Skin epidermis (tissue), 12 donors: ENCODE data around the gene SLIT1.
A peak's percentile ranks its signal among the peaks of the same experiment; 100 is the strongest.

ENCODE experiments used
- H3K27ac ChIP-seq, 21 experiments: fragments of 200-600 bp; sonication (generic) in 11 of 21; one replicate each; pipeline ENCODE4 v1.5.0; 2020; ENCODE audit warnings: mild to moderate bottlenecking in 3 of 21, inconsistent platforms in 2 of 21, moderate library complexity in 2 of 21
- H3K4me3 ChIP-seq, 7 experiments: fragments of 200-600 bp; sonication (generic) in 2 of 7; one replicate each; pipeline ENCODE4 v1.5.0; 2020; ENCODE audit warnings: inconsistent platforms in 2 of 7, mild to moderate bottlenecking in 2 of 7, moderate library complexity in 1 of 7

The SLIT1 gene

DNA sequence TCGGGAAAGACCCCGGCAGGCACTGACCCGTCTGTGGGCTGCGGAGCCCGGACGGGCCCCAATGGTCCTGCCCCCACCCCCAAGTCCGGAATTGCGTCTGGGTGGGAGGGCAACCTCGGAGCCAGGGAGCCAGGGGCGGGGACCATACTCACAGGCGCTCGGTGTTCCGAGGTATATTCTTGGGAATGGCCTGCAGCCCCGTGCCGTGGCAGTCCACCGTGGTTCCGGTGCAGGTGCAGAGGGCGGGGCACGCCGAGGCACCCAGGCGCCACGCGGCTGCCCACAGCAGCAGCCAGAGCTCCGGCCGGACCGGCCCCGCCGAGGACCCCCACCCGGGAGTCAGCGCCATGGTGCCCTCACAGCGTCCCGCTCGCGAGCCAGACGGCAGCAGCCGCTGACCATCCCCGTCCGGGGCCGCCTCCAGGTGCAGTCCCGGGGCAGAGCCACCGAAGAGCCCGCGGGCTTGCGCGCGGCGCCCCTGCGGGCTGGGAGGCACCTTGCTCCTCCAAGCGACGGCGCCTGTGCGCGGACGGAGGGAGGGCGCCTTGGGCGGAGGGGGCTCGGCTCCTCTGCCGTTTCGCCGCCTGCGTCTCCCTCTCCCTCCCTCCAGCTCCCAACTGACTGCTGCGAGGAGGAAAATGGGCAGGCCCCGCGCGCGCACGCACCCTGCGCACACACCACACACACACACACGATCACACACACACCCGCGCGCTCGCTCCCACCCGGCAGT is at the start of gene SLIT1:
SLIT1 (minus strand) TSS at position 634 of the 733 bp plus-strand sequence; CDS start at position 349, 285 bp downstream.
- peak within 1 kb of the TSS in 1 of 7 experiments; percentile 18 for H3K4me3 ChIP-seq
- no peak within 1 kb of the TSS for H3K27ac ChIP-seq

DNA sequence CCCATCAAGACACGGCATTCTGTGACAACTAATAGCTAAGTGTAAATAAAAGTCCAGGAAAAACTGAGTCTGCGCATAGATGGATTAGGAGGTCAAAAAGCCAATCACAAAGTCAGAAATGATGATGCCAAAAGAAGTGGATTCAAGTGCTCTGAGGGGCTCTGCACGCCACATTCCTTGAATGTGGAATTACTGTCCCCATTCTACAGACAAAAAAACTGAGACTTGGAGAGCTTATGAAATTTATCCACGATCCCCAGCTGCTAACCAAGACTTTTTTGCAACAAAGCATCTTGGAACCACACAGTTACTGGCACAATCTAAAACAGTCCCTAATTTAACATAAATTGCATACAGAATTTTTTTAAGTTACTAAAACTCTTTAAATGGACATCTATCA is 49.6 kb upstream of the SLIT1 start:
- H3K27ac ChIP-seq, result no peak overlapping the region

DNA sequence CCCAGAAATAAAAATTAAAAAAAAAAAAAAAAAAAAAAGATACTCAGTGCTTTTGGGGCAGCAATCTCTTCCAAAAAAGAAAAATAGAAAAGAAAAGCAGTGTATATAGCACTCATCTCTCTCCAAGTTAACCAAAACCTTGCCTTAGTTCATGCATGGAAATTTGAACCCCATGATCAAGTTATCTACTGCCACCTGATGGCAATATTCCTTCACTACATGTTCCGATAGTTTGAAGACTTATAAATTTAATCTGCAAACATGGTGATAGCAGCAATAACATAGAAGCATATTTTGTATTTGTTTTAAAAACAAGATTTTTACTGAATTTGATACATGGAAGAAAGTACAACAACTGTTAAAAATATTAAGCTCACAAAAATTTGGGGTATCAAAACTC is 48.6 kb upstream of the SLIT1 start:
- Histone ChIP-seq H3K4me3 (no peak overlapping the region), H3K27ac (no peak overlapping the region)

More for the DNA sequence above, 49.6 kb upstream of the SLIT1 start:
- H3K4me3 ChIP-seq, result no peak overlapping the region

DNA sequence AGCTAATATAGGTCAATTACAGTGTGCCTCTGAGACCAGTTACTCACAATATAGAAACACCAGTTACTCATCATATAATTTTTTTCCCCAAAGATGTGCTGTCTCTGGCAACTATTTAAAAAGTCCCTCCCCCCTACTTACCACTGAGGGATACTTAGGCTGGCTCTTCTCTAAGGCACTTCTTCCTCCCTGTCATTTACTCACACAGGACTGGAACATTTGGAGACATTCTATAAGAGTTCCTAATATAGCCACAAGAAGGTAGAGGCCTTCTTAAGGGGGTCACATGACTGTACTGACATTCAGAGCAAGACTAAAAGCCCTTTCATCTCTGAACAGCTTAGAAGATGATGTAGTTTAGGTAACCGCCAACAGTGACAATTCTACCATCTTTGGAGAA is 44.4 kb upstream of the SLIT1 start:
- H3K27ac ChIP-seq, result no peak overlapping the region

DNA sequence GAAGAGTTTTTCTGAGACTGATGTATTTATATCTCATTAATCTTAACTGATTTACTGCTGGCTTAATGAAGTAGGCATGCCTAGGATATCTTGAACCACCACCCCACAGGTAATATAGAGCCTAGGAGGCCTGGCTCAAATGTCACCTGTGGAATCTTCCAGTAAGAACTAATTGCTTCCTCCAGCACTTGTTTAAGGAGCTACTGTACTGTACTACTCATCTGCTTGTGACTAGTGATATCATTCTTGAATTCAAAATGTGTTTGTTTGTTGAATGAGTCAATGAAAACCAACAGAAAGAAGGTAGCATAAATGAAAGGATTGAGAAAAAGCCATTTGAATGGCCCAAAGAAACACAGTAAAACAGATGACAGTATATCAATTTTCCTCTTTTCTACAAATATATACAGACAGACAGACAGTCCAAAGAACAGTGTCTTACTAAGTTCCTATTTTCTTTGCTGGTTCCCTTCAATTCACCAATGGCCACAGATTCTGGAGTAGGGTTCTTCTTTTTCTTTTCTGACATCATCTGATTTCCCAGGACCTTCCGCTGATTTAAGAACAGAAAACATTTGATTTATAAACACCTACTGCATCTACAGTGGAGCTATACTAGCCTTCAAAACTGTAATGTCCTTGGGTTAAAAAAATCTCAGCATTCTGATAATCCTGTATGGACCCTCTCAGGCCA is 43.7 kb upstream of the SLIT1 start:
- no peak overlapping the region for H3K4me3 ChIP-seq
- H3K27ac ChIP-seq, result no peak overlapping the region

More for the DNA sequence above, 44.4 kb upstream of the SLIT1 start:
- H3K4me3 ChIP-seq, result no peak overlapping the region

DNA sequence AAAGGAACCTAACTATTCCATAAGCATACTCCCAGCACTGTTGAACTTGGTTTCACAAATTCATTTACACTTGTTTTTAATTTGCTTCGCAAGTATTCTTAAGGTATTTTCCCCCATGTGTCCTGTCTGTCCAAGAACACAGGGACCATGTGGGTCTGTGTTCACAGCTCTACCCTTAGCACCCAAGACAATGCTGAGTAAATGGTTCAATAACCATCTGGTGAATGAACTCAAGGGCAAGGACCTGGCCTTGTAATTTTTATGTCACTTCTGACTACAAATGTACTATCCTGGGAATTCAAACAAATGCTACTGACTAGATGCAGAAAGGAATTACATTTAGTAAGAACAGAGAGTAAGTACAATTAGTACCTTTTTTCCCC is 43.0 kb upstream of the SLIT1 start:
- no peak overlapping the region for H3K4me3 ChIP-seq
- no peak overlapping the region for H3K27ac ChIP-seq

DNA sequence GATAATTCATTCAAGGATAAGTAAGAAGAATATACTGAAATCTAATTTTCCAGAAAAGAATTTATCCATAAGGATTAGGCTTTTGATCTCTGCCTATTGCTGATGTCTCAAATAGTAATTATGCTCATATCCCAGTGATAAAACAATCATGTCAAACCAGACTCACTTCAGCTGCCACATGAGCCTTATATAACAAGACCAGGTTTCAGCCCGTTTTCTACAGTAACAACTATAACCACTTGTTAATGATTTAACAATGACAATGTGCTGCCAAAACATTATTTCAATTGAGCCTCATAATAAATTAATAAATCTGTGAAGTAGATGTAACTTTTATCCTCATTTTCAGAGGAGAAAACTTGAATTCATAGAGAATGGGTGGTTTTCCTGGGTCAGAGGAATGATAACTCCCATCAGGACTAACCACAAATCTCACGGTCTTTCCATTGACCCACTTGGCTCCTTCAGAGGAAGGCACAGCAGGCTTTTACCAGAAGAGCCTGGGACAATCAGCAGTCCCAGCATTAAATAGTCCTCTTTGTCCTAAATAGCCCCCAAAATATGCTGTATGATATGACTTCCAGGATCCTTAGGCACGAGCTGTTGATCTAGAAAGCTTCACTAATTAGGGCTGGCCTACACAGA is 42.5 kb upstream of the SLIT1 start:
- H3K4me3 ChIP-seq, result no peak overlapping the region
- H3K27ac ChIP-seq, result no peak overlapping the region

DNA sequence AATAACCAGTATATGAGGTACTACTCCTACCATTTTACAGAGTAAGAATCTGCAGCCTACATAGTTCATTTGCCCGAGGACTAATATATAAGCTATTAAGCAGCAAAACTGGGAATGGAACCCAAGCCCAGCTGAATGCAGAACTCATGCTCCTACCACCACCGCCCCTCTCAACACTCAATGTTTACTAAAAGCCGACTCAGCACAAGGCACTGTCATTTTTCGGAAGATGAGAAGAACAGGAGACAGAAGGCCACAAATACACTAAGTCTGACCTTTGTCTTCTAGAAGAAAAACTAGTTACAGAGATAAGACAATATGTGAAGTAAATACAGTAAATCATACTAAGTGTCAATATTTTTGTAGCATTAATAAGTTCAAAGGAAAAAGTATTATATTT is 40.6 kb upstream of the SLIT1 start:
- no peak overlapping the region for H3K27ac ChIP-seq

DNA sequence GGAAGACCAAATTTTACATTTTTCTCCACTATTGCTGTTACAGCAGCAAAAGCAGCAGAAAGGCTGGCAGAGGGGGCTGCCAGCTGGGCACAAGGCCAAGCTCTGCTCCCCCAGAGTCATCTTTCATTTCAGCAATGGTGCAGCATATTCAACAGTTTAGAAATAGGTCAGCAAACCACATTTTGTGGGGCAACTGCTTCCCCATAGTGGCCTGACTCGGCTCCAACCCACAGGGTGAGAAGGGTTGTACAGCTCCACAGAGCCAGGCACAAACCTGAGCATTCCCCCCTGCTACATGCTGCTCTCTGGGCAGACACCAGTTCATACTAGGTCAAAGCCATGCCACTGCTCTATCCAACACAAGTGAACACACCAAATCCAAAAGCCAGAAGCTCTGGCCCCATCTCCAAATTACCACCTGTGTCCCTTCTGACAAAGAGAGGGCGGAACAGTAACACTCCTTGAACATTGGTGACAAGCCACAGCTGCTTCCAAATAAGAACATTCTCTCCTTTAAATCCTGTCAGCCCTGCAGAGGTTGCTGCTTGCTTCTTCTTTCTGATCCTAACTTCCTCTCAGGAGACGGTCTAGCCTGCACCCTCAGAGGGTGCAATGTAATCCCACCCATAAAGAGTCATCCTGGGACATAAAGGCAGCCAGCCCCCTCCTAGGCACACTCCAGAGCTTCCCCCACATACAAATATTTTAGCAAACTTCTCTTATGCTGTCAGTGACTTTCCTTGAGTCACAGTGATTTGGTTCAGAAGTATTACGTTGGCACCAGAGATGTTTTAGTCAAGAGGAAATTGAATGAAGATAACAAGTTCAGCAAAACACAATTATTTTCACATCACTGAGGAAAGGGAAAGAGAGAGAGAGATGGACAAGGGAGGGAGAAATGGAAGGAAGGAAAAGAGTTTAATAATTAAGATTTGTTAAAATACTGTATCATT is 39.0 kb upstream of the SLIT1 start:
- Histone ChIP-seq H3K27ac (no peak overlapping the region), H3K4me3 (no peak overlapping the region)

More for the DNA sequence above, 40.6 kb upstream of the SLIT1 start:
- no peak overlapping the region for H3K4me3 ChIP-seq

DNA sequence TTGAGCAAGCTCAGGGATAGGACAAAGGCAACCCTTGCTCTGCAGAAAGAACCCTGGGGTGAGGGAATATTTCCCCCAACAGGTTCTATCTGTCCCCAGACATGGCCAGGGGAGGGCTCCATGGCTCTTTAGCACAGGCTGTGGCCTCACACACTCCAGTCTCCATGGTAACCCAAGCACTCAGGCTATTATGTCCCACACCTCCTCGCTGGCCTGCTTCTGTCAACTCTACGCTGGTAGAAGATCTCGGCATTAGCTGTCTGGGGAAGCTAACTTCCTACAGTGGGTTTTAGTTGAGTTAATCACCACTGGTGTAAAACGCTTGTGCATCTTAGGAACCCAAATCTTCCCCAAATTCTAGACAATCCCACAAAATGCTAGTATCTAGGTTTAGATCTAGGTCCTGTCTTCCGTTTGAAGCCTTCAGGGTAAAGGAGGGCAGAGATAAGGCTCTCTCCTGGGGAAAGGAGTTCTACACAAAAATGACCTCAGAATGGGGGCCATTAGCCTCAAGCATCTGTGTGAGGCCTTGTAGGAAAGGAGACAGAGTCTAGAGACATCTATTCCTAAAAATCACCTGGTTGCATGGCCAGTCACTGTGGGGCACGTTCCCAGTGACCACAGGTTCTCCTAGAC is 36.7 kb upstream of the SLIT1 start:
- Histone ChIP-seq H3K4me3 (no peak overlapping the region), H3K27ac (no peak overlapping the region)

DNA sequence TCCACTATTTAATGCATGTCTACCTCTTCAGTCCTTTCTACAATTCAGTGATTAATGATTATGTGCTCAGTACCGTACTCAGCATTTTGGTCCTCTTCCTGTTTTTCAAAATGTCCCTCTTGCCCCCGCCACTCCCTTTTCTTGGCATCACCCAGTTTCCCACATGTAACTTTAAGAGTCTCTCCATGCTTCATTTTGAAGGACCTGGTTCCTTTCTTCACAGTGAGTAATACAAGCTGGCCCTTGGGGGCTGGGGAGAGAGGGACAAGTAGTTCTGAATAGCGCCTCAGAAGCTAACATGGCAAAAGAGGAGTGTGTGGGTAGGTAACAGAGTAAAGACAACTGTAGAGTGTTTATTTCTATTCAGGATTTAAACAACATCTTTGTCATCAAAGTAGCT is 34.6 kb upstream of the SLIT1 start:
- no peak overlapping the region for H3K27ac ChIP-seq
- no peak overlapping the region for H3K4me3 ChIP-seq

DNA sequence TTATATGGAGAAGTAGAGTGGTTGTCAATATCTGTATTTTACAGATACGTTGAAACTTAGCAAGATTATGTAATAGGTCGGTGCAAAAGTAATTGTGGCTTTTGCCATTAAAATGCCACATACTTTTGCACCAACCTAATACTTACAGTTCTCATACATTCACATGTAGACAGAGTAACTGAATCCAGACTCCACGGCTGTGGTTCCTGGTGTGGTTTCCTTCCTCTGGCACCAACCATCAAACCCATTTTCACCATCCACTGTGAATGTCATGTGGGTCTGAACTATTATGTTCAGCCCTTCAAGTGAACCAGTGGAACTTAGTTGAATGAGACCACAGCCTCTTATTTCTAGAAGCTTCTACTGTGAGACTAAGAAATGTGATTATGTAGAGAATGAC is 31.5 kb upstream of the SLIT1 start:
- no peak overlapping the region for H3K27ac ChIP-seq
- no peak overlapping the region for H3K4me3 ChIP-seq

DNA sequence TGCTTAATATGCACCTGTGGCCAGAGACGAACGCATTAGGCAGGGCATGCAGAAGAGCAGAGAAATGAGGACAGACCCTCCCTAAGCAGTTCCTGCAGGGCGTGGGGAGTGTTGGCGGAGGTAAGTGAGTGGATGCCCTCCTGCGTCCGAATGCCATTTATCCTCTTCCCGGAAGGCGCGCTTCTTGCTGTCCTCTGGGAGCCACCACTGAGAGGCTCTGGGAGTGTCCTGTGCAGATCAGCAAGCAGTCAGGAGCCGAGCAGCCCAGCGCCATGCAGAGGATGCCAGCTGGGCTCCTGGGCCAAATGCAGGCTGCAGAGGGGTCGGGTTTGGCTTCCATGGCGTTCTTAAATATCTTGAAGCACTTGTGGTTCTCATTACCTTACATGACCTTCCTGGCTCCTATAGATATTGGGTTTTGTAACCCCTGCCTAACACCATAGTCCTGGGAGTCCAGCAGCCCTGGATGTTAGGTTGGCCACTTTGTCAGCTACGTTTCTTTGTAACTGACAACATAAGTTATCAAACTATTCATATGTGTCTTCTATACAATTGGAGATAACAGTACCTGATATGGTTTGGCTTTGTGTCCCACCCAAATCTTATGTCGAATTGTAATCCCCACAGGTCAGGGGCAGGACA is 30.0 kb upstream of the SLIT1 start:
- no peak overlapping the region for H3K4me3 ChIP-seq
- H3K27ac ChIP-seq, result no peak overlapping the region

DNA sequence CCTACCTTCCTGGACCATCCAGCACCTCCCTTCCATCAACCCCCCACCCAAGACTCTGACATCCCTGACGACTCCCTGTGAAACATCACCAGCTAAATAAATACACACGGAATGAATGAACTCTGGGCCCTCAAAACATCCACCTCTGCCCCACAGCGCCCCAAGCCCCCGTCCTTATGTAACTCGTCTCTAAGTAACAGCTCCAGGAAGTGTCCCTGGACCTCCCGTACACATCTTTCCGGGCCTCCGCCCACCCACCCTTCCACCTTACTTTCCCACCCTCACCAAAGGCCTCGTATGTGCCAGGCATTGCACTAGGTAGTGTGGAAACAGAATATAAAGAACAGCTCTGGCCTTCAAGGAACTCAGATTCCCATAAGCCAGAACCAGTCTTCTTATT is 27.7 kb upstream of the SLIT1 start:
- Histone ChIP-seq H3K4me3 (no peak overlapping the region), H3K27ac (no peak overlapping the region)

DNA sequence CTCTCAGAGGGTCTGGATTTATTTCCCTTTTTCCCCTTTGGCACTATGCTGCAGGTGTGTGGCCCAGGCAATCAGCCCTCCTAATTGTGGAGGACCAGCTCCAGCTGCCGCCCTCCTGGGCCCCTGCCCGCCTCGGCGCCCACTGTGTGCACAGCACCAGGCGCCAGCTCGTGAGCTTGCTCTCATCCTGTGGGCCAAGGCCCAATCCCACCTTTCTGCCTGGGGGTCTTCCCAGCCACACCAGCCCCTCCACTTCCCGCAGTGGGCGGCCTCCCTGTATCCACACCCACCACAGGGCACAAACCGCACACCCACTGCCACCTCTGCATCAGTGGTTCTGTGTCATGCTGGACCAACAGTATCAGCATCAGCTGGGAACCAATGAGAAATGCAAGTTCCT is 25.5 kb upstream of the SLIT1 start:
- no peak overlapping the region for H3K27ac ChIP-seq

DNA sequence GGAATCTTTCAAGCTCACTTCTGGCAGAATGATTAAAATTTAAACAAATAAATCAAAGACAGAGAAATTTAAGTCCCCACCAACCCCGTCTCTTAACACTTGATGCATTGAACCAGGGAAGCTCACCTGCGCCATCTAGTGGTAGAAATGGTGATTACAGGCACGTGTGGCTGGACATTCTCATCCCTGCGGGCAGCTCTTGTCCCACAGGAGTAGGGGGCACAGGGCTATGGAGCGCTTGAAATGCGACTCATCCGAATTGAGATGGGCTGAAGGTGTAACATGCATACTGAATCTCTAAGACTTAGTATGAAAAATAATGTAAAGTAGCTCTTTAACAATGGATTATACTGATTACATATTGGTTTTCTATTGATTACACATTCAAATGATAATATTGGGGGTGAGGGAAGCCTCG is 24.8 kb upstream of the SLIT1 start:
- no peak overlapping the region for H3K27ac ChIP-seq
- H3K4me3 ChIP-seq, result no peak overlapping the region

More for the DNA sequence above, 25.5 kb upstream of the SLIT1 start:
- no peak overlapping the region for H3K4me3 ChIP-seq

DNA sequence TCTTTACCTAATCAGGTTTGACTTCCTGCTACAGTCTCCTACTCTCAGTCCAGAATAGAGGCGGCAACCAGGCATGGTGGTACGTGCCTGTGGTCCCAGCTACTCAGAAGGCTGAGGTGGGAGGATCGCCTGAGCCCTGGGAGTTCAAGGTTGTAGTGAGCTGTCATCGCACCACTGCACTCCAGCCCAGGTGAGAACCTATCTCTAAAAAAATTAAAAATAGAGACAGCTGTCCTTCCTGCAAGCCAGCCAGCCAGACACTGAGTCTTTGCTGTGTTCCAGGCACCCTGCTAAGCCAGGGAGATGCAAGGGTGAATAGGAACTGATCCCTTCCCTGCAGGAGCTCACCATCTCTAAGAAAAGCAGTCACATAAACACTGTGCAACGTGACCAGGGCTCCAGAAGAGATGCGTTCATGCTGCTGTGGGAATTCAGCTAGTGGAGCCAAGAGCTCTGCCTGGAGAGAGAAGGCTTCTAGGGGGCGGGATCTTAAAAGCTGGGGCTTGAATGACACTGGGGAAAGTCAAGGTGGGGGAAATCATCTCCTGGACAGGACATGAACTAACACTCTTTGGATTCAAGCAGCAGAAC is 22.1 kb upstream of the SLIT1 start:
- no peak overlapping the region for H3K27ac ChIP-seq
- H3K4me3 ChIP-seq, result no peak overlapping the region

DNA sequence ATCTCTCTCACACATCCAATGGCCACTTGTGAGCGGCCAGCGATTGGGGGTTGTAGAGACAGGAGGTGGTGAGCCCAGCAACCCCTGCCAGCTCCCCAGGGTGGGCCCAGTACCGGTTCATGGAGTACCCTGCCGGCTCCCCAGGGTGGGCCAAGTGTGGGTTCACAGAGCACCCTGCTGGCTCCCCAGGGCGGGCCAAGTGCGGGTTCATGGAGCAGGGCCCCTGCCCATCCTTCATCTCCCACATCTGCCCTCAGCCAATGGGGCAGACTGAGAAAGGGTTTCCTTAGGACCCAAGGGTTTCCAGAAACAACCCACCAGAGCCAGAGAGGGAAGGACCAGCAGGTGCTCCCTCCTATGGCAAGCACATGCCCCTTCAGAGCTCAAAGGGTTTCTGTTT is 21.4 kb upstream of the SLIT1 start:
- Histone ChIP-seq H3K4me3 (no peak overlapping the region), H3K27ac (no peak overlapping the region)
